ENCODE data around the gene MRPL47. TPM values are rescaled to one million over a fixed set of nuclear protein-coding genes. Genes with fewer than 3 reads are reported as not detected.

The MRPL47 gene
- total and polyA plus RNA-seq, 2 of the 13 experiments (the other 11 are each of a cell fraction or from before 2014, with no cell fraction given): 36.1 to 83.8 TPM

DNA sequence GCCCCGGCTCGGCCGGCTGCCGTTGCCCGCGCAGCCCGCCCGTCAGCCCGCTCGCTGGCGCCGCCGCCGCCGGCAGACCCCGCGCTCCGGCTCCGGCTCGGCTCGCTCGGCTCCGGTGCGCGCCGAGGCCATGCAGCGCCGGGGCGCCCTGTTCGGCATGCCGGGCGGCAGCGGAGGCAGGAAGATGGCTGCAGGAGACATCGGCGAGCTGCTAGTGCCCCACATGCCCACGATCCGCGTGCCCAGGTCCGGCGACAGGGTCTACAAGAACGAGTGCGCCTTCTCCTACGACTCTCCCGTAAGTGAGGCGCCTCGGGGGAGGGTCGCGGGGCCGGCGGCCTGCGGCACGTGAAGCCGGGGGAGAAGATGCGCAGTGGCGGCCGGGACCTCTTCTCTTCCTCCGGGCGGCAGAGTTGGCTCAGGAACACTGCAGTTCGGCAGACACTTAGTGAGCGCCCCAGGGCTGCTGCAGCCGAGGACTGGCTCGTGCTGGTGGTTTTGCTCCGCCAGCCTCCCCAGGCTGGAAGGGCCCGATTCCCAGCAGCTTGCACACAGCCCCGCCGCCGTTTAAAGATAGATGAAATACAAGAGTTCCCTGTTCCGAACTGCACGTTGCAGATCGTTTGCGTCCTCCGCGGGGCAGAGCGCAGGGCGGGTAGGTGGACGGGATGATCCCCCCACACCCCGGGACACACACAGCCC is 48.8 kb upstream of the MRPL47 start (continued):
- TF ChIP-seq, protein P1, sequence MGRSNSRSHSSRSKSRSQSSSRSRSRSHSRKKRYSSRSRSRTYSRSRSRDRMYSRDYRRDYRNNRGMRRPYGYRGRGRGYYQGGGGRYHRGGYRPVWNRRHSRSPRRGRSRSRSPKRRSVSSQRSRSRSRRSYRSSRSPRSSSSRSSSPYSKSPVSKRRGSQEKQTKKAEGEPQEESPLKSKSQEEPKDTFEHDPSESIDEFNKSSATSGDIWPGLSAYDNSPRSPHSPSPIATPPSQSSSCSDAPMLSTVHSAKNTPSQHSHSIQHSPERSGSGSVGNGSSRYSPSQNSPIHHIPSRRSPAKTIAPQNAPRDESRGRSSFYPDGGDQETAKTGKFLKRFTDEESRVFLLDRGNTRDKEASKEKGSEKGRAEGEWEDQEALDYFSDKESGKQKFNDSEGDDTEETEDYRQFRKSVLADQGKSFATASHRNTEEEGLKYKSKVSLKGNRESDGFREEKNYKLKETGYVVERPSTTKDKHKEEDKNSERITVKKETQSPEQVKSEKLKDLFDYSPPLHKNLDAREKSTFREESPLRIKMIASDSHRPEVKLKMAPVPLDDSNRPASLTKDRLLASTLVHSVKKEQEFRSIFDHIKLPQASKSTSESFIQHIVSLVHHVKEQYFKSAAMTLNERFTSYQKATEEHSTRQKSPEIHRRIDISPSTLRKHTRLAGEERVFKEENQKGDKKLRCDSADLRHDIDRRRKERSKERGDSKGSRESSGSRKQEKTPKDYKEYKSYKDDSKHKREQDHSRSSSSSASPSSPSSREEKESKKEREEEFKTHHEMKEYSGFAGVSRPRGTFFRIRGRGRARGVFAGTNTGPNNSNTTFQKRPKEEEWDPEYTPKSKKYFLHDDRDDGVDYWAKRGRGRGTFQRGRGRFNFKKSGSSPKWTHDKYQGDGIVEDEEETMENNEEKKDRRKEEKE (IDR thresholded peaks at IDR 0.05): no peak
- TF ChIP-seq BORCS8-MEF2B (CRISPR knock-in tag; IDR thresholded peaks at IDR 0.05) (peak; percentile 70), ZNF816 (CRISPR knock-in tag; IDR thresholded peaks at IDR 0.05; ENCODE audit: borderline replicate concordance) (0 out of 2 replicates have a peak, but pooled peaks have one; percentile 74), MAF1 (CRISPR knock-in tag; IDR thresholded peaks at IDR 0.05; ENCODE audit: borderline replicate concordance) (0 out of 2 replicates have a peak, but pooled peaks have one; percentile 30), SAFB2 (CRISPR knock-in tag; IDR thresholded peaks at IDR 0.05; ENCODE audit: borderline replicate concordance, low read depth) (peak; percentile 38; the same call in 1 of the 2 replicates), SSRP1 (CRISPR knock-in tag; IDR thresholded peaks at IDR 0.05) (no peak), CREM (IDR thresholded peaks at IDR 0.05) (no peak), CREM (CRISPR knock-in tag; IDR thresholded peaks at IDR 0.05) (no peak), ZNF263 (CRISPR knock-in tag; IDR thresholded peaks at IDR 0.05) (no peak), EZH2 (conservative IDR thresholded peaks at IDR 0.05; ENCODE audit: low read depth, low read length) (no peak), ZKSCAN8 (CRISPR knock-in tag; IDR thresholded peaks at IDR 0.05; ENCODE audit: borderline replicate concordance) (no peak), ZBTB38 (CRISPR knock-in tag; IDR thresholded peaks at IDR 0.05) (no peak; the same call in 1 of the 2 replicates), ZNF253 (CRISPR knock-in tag; IDR thresholded peaks at IDR 0.05; ENCODE audit: borderline replicate concordance) (no peak), RXRB (CRISPR knock-in tag; IDR thresholded peaks at IDR 0.05; ENCODE audit: borderline replicate concordance) (0 out of 2 replicates have a peak, but pooled peaks have one; percentile 10), MED1 (CRISPR knock-in tag; IDR thresholded peaks at IDR 0.05) (peak; percentile 29; the same call in 1 of the 2 replicates), ZNF775 (CRISPR knock-in tag; IDR thresholded peaks at IDR 0.05; ENCODE audit: borderline replicate concordance) (no peak), ZNF382 (CRISPR knock-in tag; IDR thresholded peaks at IDR 0.05; ENCODE audit: borderline replicate concordance) (no peak), NFE2 (CRISPR knock-in tag; IDR thresholded peaks at IDR 0.05) (no peak), SRY (CRISPR knock-in tag; IDR thresholded peaks at IDR 0.05) (peak; percentile 32; the same call in 1 of the 2 replicates)
- TF ChIP-seq, protein P2, sequence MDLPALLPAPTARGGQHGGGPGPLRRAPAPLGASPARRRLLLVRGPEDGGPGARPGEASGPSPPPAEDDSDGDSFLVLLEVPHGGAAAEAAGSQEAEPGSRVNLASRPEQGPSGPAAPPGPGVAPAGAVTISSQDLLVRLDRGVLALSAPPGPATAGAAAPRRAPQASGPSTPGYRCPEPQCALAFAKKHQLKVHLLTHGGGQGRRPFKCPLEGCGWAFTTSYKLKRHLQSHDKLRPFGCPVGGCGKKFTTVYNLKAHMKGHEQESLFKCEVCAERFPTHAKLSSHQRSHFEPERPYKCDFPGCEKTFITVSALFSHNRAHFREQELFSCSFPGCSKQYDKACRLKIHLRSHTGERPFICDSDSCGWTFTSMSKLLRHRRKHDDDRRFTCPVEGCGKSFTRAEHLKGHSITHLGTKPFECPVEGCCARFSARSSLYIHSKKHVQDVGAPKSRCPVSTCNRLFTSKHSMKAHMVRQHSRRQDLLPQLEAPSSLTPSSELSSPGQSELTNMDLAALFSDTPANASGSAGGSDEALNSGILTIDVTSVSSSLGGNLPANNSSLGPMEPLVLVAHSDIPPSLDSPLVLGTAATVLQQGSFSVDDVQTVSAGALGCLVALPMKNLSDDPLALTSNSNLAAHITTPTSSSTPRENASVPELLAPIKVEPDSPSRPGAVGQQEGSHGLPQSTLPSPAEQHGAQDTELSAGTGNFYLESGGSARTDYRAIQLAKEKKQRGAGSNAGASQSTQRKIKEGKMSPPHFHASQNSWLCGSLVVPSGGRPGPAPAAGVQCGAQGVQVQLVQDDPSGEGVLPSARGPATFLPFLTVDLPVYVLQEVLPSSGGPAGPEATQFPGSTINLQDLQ (CRISPR knock-in tag; IDR thresholded peaks at IDR 0.05): no peak
- TF ChIP-seq, protein P3, sequence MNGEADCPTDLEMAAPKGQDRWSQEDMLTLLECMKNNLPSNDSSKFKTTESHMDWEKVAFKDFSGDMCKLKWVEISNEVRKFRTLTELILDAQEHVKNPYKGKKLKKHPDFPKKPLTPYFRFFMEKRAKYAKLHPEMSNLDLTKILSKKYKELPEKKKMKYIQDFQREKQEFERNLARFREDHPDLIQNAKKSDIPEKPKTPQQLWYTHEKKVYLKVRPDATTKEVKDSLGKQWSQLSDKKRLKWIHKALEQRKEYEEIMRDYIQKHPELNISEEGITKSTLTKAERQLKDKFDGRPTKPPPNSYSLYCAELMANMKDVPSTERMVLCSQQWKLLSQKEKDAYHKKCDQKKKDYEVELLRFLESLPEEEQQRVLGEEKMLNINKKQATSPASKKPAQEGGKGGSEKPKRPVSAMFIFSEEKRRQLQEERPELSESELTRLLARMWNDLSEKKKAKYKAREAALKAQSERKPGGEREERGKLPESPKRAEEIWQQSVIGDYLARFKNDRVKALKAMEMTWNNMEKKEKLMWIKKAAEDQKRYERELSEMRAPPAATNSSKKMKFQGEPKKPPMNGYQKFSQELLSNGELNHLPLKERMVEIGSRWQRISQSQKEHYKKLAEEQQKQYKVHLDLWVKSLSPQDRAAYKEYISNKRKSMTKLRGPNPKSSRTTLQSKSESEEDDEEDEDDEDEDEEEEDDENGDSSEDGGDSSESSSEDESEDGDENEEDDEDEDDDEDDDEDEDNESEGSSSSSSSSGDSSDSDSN (CRISPR knock-in tag; IDR thresholded peaks at IDR 0.05): peak; percentile 98
- TF ChIP-seq, protein P4, sequence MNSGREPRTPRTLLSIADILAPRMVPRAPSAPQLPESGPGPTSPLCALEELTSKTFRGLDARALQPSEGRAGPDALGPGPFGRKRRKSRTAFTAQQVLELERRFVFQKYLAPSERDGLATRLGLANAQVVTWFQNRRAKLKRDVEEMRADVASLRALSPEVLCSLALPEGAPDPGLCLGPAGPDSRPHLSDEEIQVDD (CRISPR knock-in tag; IDR thresholded peaks at IDR 0.05; ENCODE audit: borderline replicate concordance): 0 out of 2 replicates have a peak, but pooled peaks have one; percentile 59
